ENCODE data around the gene GPR142. TPM values are rescaled to one million over a fixed set of nuclear protein-coding genes. Genes with fewer than 3 reads are reported as not detected.

The GPR142 gene
- total and polyA plus RNA-seq, 2 of the 8 experiments (the other 6 are each of a cell fraction or from before 2014, with no cell fraction given) = 0.05 TPM; not detected in 1

GRCh38 chr17:74380959-74381808 lies 13.9 kb downstream of the GPR142 start:
- Histone ChIP-seq H3K14ac (ENCODE audit: insufficient read length) (no peak overlapping the region), H2BK12ac (ENCODE audit: low read depth, low read length) (peak overlapping the region; percentile 22; the same call in 1 of the 2 replicates), H2AK5ac (ENCODE audit: low read depth, low read length) (no peak overlapping the region), H3K4me3 (ENCODE audit: extremely low read depth in 1 of 4, insufficient read depth in 2 of 4, low read depth in 3 of 4, low read length in 4 of 4) (no peak overlapping the region), H3K56ac (replicated peaks; ENCODE audit: insufficient read length, low read depth, low read length) (no peak overlapping the region), H2BK15ac (ENCODE audit: low read length) (peak overlapping the region; percentile 61; the same call in 1 of the 2 replicates), H4K91ac (replicated peaks; ENCODE audit: insufficient read length, low read length) (no peak overlapping the region), H3K79me1 (ENCODE audit: low read depth, low read length) (no peaks in the 10 kb centered on the region), H3K4ac (replicated peaks; ENCODE audit: insufficient read length, low read depth, low read length) (no peak overlapping the region), H3K27ac (ENCODE audit: low read depth, low read length) (no peak overlapping the region), H3K4me2 (ENCODE audit: insufficient read depth in 1 of 2, low read depth in 2 of 2, low read length in 2 of 2) (no peak overlapping the region), H3K23me2 (ENCODE audit: low read depth, low read length) (no peaks in the 10 kb centered on the region; the same call in 1 of the 2 replicates), H4K20me1 (replicated peaks in 1 of 2; ENCODE audit: control insufficient read depth in 1 of 2, insufficient read depth in 2 of 2, low read length in 2 of 2) (no peaks in the 10 kb centered on the region), H3K36me3 (ENCODE audit: control insufficient read depth in 2 of 4, insufficient read depth in 4 of 4, low read length in 3 of 4) (no peaks in the 10 kb centered on the region), H2BK20ac (ENCODE audit: low read length) (no peak overlapping the region), H3K4me1 (replicated peaks in 1 of 4; ENCODE audit: control insufficient read depth in 3 of 4, insufficient read depth in 4 of 4, low read length in 3 of 4) (peaks cover 0 to 9% (median 6%) of the 10 kb centered on the region in 4 experiments; a peak in 6 of 7 replicates), H3K18ac (ENCODE audit: extremely low read depth, low read length) (no peak overlapping the region; the same call in 1 of the 2 replicates), H2BK120ac (replicated peaks; ENCODE audit: low read depth, low read length) (no peak overlapping the region), H2BK5ac (ENCODE audit: low read depth, low read length) (no peak overlapping the region), H4K5ac (ENCODE audit: insufficient read length, low read depth, low read length) (no peak overlapping the region), H3K79me2 (ENCODE audit: control insufficient read depth in 1 of 2, insufficient read depth in 2 of 2, low read length in 2 of 2) (no peaks in the 10 kb centered on the region), H3K9ac (replicated peaks in 1 of 4; ENCODE audit: extremely low read depth in 1 of 4, low read depth in 3 of 4, low read length in 3 of 4) (no peak overlapping the region), H3K27me3 (replicated peaks in 1 of 4; ENCODE audit: control insufficient read depth in 3 of 4, extremely low read depth in 1 of 4, insufficient read depth in 3 of 4, low read length in 3 of 4) (no peaks in the 10 kb centered on the region), H4K8ac (ENCODE audit: extremely low read depth, insufficient read depth, low read length) (no peak overlapping the region), H3K9me3 (ENCODE audit: insufficient read depth in 2 of 2, low read depth in 1 of 2, low read length in 1 of 2) (no peaks in the 10 kb centered on the region), H2AFZ (ENCODE audit: low read length) (no peak overlapping the region), H3K23ac (ENCODE audit: insufficient read length) (no peak overlapping the region)
- CTCF ChIA-PET (ENCODE audit: partially characterized antibody) = interaction anchor here (0.6 to 8.4 kb wide), 32 partner anchors 7 to 1807 kb away, joined by 3 to 106 read pairs (median 5); partner anchors contain the start of genes BTBD17, CD300A, CD300LB and GPR142
- POLR2A ChIA-PET (ENCODE audit: partially characterized antibody) = interaction anchor here (1.7 to 3.0 kb wide), 2 partner anchors 62 to 74 kb away, joined by 6 read pairs; no protein-coding TSS in a partner anchor
- no peak for DNase-seq (ENCODE audit: low read depth in 1 of 2, low spot score in 2 of 2)
- WGBS, 2 experiments (ENCODE audit: extremely low coverage in 1 of 2, insufficient coverage in 1 of 2, insufficient read length in 1 of 2, insufficient replicate concordance in 2 of 2, low coverage in 1 of 2, low lambda C conversion rate in 2 of 2, missing lambda C conversion rate in 1 of 2) = 89% methylated on average over 15 of the region's 15 CpGs; no CpG with 5 or more reads in 1 of the 2 experiments
- FAIRE-seq = no peak
- TF ChIP-seq MAFK (IDR thresholded peaks at IDR 0.05; ENCODE audit: low read depth, low read length) (no peak), SP2 (IDR thresholded peaks at IDR 0.05; ENCODE audit: low read length) (no peak), ATF2 (IDR thresholded peaks at IDR 0.05; ENCODE audit: low read length) (no peak)

All from H1 (cell line).